Activated CD8-positive, alpha-beta memory T cell treated with anti-CD3 and anti-CD28 coated beads for 4 hours (primary cell): ENCODE measurements around the gene CIPC.

Source experiments
- DNase-seq, 2 donors: peaks; one replicate each; pipeline ENCODE4 v3.0.0-alpha.2; 2020; ENCODE audit warnings: low read depth in 2 of 2

The CIPC gene

GRCh38 chr14:77151918-77152588 lies 54.0 kb downstream of the CIPC start:
- no peak for DNase-seq

DNA sequence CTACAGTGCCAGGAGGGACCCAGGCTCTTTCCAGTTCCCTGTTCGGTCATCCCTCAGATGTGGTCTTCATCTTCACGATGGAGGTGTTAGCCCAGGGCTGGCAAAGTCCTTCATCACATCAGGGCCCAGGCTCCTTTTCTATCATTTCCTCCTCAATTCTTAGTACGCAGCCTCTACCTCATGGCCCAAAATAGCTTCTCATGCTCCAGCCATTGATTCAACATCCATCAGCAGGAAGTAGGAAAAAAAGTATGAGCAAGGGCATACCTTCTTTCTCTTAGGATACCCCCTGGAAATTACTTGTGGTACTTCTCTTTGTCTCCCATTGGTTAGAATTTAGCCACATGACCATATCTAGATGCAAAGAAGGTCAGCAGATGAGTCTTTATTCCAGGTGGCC lies 55.7 kb downstream of the CIPC start:
- no peak for DNase-seq

- no peak for DNase-seq
These were observed 56.4 kb downstream of the CIPC start for GRCh38 chr14:77154421-77154820.

DNA sequence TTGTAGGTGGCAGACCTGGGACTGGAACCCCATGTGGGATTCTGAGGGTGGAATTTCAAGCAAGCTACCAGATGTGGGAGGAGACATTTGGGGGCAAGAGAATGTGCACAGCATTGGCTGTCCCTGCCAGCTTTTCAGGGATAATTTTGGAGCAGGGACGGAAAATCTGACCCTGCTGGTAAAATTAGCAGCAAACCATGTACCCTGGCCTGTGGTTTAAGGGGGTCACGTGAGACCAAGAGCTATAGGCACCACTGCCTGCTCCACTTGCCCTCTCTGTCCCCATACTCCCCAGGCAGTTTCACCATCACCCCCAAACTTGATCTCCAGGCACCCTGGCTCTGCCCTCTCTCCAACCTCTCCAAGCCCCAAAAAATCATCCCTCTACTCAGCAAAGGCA lies 57.0 kb downstream of the CIPC start:
- DNase-seq: no peak

- no peak for DNase-seq
These were observed 59.7 kb downstream of the CIPC start for GRCh38 chr14:77157740-77158139.

GRCh38 chr14:77158175-77158881 lies 60.3 kb downstream of the CIPC start:
- no peak for DNase-seq

GRCh38 chr14:77158882-77159255 lies 60.8 kb downstream of the CIPC start:
- no peak for DNase-seq

DNA sequence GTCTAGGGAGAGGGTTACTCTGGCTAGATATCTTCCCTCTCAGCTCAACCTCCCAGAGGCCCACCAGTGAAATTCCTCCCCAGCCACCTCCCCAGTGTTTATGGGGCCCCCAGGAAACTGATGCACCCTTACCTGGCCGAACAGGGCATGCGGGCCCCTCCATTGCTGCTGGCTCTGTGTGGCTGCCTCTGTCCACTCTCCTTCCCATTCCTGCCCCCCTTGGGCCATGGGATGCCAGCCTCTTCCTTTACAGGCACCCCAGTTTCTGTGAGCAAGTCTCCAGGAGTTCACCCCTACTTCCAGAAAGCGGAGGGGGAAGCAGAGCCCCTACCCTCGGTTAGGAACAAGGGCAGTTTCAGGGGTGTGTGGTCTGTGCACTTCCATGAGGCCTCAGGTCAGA lies 63.0 kb downstream of the CIPC start:
- no peak for DNase-seq
